GM19023 (cell line): ENCODE measurements around the gene TRABD2B.

Experiments used
- ATAC-seq: cut with Tn5 transposase; IDR thresholded peaks from one replicate; pipeline ENCODE4 v1.9.1; 2021; ENCODE audit warnings: mild to moderate bottlenecking, moderate library complexity; ENCODE audit not compliant: unreplicated experiment

The TRABD2B gene

DNA sequence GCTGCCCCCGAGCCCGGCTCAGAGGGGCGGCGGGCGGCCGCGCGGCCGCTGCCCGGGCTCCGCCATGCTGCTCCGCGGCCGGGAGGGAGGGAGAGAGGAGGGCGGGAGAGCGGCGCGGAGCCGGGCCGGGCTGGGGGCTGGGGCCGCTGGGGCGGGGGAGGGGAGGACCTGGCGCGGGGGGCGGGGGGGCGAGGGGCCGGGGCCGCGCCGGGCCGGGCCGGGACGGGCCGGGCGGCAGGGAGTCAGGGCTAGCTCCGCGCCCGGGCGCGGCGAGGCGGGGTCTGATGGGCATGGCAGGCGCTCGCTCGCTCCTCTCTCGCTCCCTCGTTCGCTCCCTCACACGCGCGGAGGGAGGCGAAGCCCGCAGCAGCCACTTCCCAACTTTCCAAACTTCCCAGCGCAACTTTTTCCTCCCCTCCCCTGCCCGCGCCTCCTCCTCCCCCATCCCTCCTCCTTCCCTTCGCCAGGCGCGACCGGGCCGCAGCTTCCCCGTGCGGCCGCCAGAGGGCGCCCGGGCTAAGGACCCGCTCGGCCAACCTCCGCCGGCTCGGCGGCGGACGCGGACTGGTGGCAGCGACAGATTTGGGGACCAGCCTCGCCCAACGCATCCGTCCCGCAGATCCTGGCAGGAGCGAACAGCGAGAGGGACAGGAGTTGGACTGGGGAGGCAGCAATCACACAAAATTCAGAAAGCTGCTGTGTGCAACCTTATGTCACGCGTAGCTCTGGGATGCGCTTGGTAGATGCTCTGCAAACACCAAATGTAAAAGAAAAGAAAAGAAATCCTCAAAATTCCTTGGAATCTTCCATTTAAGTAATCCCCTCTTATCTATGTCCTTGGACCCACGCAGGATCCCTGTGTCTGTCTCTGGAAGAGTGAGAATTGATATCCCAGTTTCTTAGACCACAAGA lies at the start of gene TRABD2B:
TRABD2B (minus strand) TSS at position 97 of the 912 bp plus-strand sequence.
- ATAC-seq: peak; percentile 78

DNA sequence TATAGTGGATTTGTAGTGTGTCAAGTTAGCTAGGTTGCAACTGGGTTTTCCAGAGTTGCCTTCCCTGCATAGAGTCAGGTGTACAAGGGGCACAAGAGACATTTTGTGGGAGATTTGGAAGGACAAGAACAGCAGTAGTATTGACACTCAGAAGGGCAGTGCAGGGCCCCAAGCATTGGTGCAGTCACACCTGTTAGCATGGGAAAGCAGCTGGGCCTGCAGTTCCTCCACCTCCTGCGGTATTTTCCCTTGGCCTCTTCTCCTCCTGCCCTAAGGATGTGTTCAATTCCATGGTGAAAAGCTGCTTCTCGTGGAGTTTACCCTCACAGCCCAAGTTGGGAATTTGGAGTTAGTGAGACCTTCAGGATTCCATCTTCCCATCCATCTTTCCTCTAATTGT lies 47.1 kb upstream of the TRABD2B start:
- ATAC-seq: no peak

DNA sequence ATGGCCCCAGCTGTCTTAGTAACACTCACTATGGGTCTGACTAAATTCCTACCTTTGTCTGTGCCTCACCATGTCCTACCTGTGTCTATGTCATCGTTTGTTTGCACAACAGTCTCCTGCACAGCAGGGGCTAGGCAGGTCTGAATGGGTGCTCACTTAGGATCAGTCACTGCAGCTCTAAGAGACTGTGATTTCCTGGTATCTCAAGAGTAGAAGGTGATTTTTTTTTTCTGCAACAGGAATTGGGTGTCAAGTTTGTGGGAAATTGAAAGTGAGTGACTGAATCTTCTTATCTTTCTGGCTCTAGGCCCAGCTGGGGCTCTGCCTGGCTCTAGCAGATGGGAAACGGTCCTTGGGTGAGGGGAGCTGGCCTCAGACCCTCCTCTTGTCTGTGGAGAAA lies 46.4 kb upstream of the TRABD2B start:
- ATAC-seq: no peak

DNA sequence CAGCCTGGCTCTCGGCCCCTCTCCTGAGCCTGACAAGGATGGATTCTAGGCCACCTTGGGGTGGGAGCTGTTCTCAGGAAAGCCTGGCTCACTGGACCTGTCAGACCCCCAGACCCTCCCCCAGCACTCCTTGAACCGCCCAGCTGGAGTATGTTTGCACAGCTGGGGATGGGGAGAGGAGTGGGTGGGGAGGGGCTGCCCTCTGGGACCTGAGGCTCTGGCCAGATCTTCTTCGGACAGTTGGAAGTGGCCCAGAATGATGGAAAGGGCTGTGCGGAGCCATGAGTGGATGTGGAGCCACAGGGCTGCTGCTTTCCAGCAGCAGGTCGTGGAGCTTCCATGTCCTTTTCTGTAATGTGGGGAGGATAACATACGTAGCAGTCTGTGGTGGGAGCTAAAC lies 43.0 kb upstream of the TRABD2B start:
- no peak for ATAC-seq

DNA sequence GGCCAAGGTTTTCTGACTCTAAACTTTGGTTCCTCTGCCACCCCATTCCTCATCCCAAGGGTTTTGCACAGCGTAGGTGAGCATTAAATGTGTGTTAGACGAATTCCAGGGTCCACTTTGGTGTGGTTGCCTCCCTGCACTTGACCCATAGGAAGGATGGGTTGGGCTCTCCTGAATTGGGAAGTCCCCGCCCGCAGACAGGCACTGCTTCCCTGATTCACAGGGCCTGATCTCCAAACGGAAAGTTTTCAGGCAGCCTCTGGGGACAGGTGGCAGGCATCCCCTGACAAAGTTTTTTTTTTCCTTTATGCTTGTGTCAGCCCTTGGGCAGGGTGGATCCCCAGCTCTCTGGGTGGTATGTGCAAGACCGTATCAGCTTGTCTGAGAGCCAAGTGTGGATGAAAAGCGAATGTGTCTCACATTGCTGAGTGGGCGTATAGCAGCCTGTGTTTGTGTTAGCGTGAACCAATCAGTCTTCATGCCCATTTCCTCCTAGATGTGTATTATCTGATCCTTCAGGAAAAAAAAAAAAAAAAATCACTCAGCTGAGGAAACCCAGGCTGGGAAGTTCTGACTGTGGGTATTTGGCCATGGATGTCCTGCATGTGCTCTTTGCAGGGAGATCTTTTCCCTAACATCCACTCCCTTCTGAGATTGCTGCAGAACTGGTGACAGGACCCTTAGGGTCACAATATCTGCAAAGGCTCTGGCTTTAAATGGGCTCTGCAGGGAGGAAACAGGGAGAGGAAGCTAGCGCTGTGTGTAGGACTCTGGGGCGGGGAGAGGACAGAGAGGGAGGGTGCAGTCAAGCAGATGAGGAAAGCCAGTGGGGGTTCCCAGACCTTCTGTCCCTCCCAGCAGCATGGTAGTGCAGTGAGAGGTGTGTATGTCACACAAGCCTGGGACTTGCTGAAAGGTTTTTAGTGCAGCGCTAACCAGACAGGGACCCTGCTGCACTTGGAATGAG lies 42.2 kb upstream of the TRABD2B start:
- ATAC-seq: peak; percentile 64

DNA sequence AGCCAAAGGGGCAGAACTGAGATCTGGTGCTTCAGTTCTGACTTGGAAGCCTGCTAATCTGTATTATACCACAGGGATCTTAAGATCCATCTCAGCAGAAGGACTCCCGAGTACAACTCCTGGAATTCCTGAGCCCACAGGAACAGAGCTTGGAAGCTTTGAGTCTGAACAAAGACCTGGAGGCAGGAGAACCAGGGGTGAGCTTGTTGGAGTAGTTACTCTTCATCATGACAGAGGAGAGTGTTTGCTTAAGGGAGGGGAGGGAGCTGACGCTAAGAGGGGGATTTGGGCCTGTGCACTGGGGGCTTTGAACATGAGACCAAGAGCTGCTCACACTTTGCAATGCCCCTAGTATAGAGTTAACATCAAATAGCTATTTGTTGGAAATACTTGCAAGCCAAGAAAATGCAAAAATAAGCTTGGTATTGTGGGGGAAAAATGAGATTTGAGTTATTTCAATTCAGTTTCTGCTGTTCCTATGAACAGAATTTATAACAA lies 41.1 kb upstream of the TRABD2B start:
- ATAC-seq: no peak

DNA sequence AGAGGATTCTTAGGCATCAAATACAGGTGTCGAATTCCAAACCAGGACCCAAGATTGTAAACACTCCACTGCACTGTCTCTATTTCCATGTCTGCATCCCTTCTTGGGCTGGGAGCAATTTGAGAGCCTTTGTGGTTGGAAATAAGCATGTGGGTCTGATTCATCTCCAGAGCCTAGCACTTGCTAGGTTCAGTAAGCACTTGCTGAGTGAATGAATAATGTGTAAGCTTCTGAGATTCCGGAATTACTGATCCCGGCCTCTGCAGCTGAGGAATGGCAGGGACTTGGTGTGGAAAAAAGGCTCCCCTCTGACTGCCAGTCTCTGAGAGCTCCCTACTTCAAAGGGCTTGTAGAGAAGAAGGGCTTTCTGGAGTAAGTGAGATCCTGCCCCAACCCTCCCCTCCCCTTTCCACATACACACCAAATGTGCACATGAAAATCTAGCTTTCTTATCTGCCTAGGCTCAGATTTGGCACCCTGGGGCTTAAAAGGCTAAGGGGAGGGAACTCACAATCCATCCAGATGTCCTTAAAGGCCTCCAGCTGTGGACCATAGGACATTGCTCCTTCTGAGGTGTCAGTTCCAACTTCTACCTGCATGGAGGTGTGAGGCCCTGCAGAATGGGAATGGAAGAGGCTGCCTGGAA lies 39.6 kb upstream of the TRABD2B start:
- no peak for ATAC-seq

DNA sequence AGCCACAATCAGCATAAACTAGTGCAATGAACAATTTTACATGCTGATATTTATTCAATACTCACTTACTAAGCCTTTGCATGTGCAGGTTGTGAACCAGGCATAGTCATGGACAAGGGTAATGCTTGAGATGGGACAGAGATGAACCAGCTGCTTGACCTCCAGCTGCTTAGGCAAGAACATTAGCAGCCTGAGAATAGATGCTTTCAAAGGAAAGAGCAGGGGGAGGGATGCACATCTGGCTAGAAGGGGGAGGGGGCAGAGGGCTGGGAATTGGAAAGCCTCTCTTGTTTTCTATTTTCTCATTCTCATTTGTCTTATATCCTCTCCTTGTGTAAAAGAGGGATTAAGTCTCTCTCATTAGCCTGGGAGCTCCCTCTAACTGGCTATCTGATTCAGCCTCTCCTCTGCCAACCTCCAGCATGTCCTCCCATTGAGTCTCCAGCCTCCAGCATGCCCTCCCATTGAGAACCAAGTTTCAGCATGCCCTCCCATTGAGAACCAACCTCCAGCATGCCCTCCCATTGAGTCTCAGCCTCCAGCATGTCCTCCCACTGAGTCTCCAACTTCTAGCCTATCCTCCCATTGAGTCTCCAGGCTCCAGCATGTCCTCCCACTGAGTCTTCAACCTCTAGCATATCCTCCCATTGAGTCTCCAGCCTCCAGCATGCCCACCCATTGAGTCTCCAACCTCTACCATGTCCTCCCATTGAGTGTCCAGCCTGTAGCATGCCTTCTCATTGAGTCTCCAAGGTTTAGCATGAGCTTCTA lies 38.4 kb upstream of the TRABD2B start:
- ATAC-seq: no peak

DNA sequence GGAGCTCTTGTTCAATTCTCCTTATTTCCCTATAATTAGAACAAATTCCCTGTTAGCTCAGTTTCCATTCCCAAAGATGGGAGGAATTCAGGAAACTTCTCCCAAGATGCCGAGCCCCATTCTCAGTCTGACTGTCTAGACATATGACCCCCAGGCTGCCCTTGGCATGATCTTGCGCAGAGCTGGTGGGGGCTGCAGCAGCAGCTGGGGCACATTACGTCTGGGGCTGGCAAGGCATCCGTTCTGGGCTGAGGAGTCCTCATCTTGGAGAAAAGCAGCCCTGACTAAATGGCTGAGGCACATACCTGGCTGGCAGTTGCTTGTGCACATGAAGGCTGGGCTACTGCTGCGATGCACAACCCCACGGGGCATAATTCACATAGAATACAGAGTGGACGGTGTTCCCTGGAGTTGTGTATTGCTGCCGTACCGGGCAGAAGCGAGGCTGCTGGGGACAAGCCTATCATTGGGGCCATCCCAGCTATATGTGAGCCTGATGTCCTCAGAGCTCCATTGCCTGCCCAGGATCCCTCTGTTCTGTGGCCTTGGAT lies 36.4 kb upstream of the TRABD2B start:
- ATAC-seq: no peak

DNA sequence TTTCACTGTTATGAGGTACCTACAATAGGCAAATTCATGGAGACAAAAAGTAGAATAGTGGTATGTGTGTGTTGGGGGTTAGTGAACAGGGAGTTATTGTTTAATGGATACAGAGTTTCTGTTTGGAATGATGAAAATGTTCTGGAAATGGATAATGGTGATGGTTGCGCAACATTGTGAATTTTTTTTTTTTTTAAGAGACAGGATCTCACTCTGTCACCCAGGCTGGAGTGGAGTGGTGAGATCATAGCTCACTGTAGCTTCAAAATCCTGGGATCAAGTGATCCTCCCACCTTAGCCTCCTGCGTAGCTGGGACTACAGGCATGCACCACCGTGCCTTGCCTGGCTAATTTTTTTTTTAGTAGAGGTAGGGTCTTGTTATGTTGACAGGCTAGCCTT lies 34.5 kb upstream of the TRABD2B start:
- no peak for ATAC-seq

DNA sequence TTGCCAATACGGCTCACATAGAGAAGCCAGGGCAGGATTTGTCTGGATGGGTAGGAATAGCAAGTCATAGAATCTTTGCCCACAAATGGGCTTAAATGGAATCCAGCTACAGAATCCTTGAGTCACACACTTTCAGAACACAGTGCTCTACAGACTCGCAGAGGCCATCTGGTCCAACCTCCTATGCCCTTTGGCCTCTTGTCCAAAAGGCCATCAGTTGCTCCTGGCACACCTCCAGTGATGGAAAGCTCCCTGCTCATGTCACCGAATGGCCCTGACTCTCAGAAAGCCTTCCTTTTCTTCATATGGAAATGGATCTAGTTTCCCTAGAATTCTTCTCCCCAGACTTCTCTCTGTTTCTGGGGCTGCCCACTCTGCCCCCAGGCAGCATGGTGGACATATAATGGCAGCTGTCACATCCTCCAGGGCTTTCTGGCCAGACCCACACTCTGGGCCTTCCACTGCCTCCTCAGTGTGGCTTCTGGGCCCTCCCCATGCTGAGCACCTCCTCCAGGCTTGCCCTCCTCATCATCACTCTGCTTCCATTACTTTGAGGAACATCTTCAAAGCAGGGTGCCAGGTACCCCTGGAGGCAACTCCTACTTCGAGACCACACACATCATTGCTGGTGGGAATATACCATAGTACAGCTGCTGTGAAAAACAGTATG lies 33.6 kb upstream of the TRABD2B start:
- no peak for ATAC-seq

DNA sequence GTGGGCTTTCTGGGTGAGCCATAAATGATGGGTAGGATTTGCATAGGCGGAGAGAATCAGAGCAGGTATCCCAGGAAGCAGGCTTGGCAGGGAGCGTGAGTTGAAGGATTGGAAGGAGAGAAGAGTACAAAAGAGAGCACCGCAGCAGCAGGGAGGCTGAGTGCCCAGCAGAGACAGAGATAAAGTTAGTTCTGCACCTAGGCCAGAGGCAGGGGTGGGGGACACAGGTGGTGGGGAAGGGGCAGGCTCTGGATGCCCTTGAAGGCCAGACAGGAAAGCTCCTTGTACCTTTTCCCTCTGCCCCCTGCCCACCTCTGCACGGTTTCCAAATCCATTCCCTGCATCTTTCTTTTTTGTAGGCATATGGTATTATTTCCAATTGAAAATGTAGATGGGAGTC lies 33.0 kb upstream of the TRABD2B start:
- no peak for ATAC-seq

DNA sequence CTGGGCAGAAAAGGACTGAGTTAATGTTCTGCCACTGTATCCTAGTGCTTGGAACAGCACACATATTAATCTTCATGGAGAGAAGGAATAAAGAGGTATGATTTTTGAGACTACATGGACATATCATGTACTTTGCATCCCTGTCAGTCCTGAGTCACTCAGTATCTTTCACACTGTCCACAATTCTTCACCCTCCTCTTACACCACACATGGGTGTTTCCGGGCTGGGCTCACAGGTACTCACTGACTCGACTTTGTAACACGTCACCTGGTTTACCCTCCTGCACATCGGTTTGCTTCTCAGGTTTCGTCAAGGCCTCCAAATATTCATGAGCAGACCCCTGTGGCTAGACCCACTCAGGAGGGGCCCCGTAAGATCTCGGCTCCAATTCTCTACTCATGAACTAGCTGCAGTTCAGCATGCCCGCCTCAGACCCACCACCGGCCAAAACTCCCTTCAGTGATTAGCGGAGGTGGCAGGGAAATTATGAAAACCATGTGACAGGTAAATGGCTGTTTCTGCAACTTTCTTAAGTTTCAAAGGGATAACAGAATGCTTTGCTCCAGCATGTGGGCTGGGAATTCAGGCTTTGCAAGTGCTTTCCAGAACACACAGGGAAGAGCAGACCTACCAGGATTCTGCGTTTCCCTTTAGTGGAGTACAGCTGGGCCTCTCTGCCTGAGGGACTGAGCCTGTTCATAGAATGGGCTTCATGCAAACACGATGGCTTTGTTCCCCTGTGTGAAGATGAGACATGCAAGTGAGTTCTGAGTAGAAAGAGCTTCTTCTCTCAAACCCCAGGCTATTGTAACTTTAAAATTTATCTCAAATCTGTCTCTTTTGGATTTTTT lies 31.3 kb upstream of the TRABD2B start:
- ATAC-seq: no peak

DNA sequence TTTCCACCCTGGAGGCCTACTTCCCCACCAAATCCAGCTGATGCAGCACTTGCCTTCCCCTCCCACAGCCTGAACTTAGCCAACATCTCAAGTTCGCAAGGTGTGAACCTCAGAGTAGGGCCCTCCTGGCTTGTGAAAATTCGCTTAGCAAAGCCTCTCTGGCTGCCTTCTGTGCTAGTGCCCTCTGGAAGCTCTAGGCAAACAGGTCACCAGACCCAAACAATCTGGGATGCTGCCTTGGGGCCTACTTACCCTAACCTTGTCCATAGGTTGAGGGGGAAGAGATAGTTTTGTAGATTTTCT lies 30.3 kb upstream of the TRABD2B start:
- ATAC-seq: no peak

DNA sequence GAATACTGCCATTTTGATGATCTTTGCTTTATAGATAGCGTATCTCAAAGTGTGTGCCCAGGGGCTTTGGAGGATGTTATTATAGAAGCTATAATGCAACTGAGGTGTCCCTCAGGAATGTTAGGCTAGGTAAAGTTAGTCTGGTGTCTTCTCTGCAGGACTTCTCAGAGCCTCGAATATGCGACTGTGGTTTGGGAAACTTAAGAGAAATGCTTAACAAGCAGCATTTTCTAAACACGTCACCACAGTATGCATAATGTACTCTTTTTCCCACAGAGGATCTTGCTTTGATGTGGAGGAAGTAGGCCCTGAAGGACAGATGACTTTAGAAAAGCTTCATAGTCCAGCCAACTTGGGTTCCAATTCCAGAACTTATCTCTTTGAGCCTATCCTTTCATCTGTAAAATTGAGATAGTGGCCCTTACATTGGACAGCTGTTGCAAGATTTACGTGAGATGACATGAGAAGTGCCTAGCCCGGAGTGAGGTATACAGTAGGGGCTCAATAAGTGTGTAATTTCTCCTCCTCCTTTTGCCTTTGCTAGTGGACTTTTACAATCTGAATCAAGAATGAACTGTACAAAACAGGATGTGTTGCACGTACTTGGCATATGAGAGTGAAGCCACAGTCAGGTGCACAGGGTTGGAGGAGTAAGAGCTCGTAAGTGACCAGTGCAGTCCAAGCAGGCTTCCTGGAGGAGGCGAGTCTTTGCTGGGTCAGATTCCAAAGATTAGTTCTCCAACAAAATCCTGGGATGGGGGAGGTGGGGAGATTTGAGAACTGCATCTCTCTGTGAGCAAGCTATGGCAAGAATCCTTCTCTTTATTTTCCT lies 29.7 kb upstream of the TRABD2B start:
- ATAC-seq: no peak

DNA sequence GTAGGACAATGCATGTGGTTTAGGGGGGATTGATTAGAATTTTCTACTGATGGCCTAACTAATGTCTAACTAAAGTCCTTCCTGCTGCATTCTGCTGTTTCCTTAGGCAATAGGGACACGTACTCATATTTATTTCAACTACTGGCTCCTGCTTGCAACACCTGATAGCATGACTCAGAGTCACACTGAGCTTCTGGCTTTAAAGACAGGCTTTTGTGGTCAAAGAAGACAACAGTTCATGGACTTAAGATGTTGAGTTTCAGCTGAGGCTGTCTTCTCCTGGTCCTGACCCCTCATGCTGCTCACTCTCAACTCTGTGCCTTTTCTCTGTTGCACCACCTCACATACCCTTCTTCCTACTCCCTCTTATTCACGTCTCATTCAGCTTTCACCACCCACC lies 29.1 kb upstream of the TRABD2B start:
- no peak for ATAC-seq

DNA sequence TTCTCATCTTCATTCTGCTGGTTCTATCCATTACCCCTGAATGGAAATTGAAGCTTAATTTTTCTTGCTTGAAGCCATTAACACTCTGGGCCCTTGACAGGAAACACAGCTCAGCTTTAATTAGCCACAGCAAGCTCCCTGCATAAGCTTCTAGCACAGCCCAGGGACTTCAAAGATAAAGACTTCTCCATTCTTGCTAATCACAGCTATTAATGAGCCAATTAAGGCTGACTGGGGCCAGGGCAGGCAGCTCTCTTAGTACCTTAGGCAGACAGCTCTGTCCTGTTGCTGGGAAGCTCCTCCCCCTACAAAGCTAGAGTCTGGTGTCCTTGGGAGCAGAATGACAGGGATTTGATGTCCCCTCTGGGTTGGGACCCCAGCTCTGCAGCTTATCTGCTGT lies 27.9 kb upstream of the TRABD2B start:
- ATAC-seq: no peak

DNA sequence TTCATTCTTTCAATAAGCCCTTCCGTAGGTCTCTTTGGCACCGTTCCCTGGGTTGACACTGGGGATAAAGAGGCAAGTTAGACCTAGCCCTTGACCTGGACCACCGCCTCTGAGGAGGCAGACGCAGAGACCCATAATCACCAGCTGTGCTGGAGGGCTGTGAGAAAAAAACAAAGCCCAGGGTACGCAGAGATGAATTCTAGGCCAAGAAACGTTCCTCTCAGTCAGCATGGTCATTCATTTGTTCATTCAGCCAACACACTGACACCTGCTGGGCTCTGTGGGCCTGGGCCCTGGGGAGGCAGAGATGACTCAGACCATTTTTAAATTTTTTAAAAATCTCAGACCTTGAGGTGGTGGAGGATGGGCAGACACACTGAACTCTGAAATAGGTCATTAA lies 26.3 kb upstream of the TRABD2B start:
- ATAC-seq: no peak
